ENCODE data around the gene HSPB1. TPM values are rescaled to one million over a fixed set of nuclear protein-coding genes. Genes with fewer than 3 reads are reported as not detected.

HSPB1 gene
- total and polyA plus RNA-seq, 8 donors = 21.8 to 2,297 (median 429) TPM

- H3K27me3 ChIP-seq = peaks cover 0 to 91% (median 30%) of the 10 kb centered on the region in 3 donors
- H3K9me3 ChIP-seq = no peaks in the 10 kb centered on the region
- no peak overlapping the region for H3K27ac ChIP-seq
- intact Hi-C loops (cut with DNase I; ENCODE audit: low total_unique reads) = loop anchor here (10.0 kb wide), 1 partner anchor 88 kb away; no protein-coding TSS in a partner anchor
- H3K36me3 ChIP-seq = no peaks in the 10 kb centered on the region
- TF ChIP-seq CTCF (IDR thresholded peaks at IDR 0.05) (no peak), POLR2AphosphoS5 (IDR thresholded peaks at IDR 0.05) (no peak), POLR2A (IDR thresholded peaks at IDR 0.05) (no peak), EP300 (IDR thresholded peaks at IDR 0.05) (no peak)
- no peak for DNase-seq
- H3K4me1 ChIP-seq = peaks cover 3 to 6% (median 5%) of the 10 kb centered on the region in 4 donors
- no peak overlapping the region for H3K4me3 ChIP-seq
- WGBS, 5 donors = 12 to 28% (median 17%) methylated on average over 7 of the region's 7 CpGs
Observed at GRCh38 chr7:76272851-76273497, 29.5 kb upstream of the HSPB1 start.

- Histone ChIP-seq H3K36me3 (no peaks in the 10 kb centered on the region), H3K4me1 (peaks cover 0 to 1% (median under 1%) of the 10 kb centered on the region in 4 donors), H3K4me3 (no peak overlapping the region), H3K27me3 (peaks cover 0 to 91% (median 25%) of the 10 kb centered on the region in 3 donors), H3K9me3 (no peaks in the 10 kb centered on the region), H3K27ac (no peak overlapping the region)
- TF ChIP-seq POLR2A (IDR thresholded peaks at IDR 0.05) (no peak), CTCF (IDR thresholded peaks at IDR 0.05) (no peak), EP300 (IDR thresholded peaks at IDR 0.05) (no peak), POLR2AphosphoS5 (IDR thresholded peaks at IDR 0.05) (no peak)
- no peak for DNase-seq
- intact Hi-C loops (cut with DNase I; ENCODE audit: low total_unique reads) = loop anchor here (10.0 kb wide), 1 partner anchor 89 kb away; no protein-coding TSS in a partner anchor
- WGBS, 5 donors = 33 to 69% (median 52%) methylated on average over 5 of the region's 5 CpGs
Observed at GRCh38 chr7:76273503-76273902, 29.0 kb upstream of the HSPB1 start.

- WGBS, 5 donors = 92 to 100% (median 100%) methylated on average over 1 of the region's 1 CpG
- intact Hi-C loops (cut with DNase I; ENCODE audit: low total_unique reads) = loop anchor here (10.0 kb wide), 1 partner anchor 94 kb away; no protein-coding TSS in a partner anchor
- Histone ChIP-seq H3K9me3 (no peaks in the 10 kb centered on the region), H3K27me3 (peaks cover 0 to 91% (median 40%) of the 10 kb centered on the region in 3 donors), H3K4me3 (no peak overlapping the region), H3K36me3 (no peaks in the 10 kb centered on the region), H3K4me1 (peaks cover 16 to 28% (median 20%) of the 10 kb centered on the region in 4 donors), H3K27ac (no peak overlapping the region)
- DNase-seq = no peak
- TF ChIP-seq CTCF (IDR thresholded peaks at IDR 0.05) = no peak
- TF ChIP-seq EP300 (IDR thresholded peaks at IDR 0.05) = no peak
- TF ChIP-seq POLR2AphosphoS5 (IDR thresholded peaks at IDR 0.05) = no peak
Observed at GRCh38 chr7:76278540-76278939, 23.9 kb upstream of the HSPB1 start.

- Histone ChIP-seq H3K4me1 (peaks cover 16 to 29% (median 20%) of the 10 kb centered on the region in 4 donors), H3K27ac (no peak overlapping the region), H3K9me3 (no peaks in the 10 kb centered on the region), H3K27me3 (peaks cover 0 to 90% (median 34%) of the 10 kb centered on the region in 3 donors), H3K4me3 (no peak overlapping the region), H3K36me3 (no peaks in the 10 kb centered on the region)
- intact Hi-C loops (cut with DNase I; ENCODE audit: low total_unique reads) = no loop called here
- TF ChIP-seq POLR2A (IDR thresholded peaks at IDR 0.05) (no peak), POLR2AphosphoS5 (IDR thresholded peaks at IDR 0.05) (no peak), CTCF (IDR thresholded peaks at IDR 0.05) (no peak), EP300 (IDR thresholded peaks at IDR 0.05) (no peak)
- WGBS, 5 donors = 13 to 20% (median 15%) methylated on average over 15 to 25 of the region's 25 CpGs
- peak in 1 of 2 donors; percentile 47 for DNase-seq
Observed at GRCh38 chr7:76280408-76280807, 22.1 kb upstream of the HSPB1 start.
